Epithelial cell of esophagus (primary cell): Measurements from ENCODE around the gene R3HDM2.

Source experiments
- DNase-seq: peaks from one replicate; pipeline ENCODE4 v3.0.0; 2010; ENCODE audit warnings: low read depth
- H3K4me3 ChIP-seq: 2 replicates; pipeline ENCODE4 v1.5.1; 2011; ENCODE audit warnings: mild to moderate bottlenecking, low read length, control low read depth
- CTCF ChIP-seq: IDR thresholded peaks from 2 replicates; pipeline ENCODE4 v1.5.1; 2011; ENCODE audit warnings: low read depth, mild to moderate bottlenecking, low read length, control low read depth, inconsistent platforms; ENCODE audit not compliant: insufficient read depth; ENCODE audit errors: missing control alignments

Gene R3HDM2

GRCh38 chr12:57243521-57244311, 187.1 kb downstream of the R3HDM2 start:
- peak; percentile 75 for TF ChIP-seq CTCF
- DNase-seq: peak; percentile 77
- H3K4me3 ChIP-seq: peak overlapping the region; percentile 32

- H3K4me3 ChIP-seq: peak overlapping the region; percentile 32
- peak; percentile 60 for TF ChIP-seq CTCF
- DNase-seq: peak; percentile 66
These were observed 188.0 kb downstream of the R3HDM2 start for GRCh38 chr12:57242691-57243454.

- no peak for DNase-seq
- H3K4me3 ChIP-seq: no peak overlapping the region
- no peak for TF ChIP-seq CTCF
These were observed 188.5 kb downstream of the R3HDM2 start for GRCh38 chr12:57242329-57242690.

GRCh38 chr12:57241402-57242310, 189.2 kb downstream of the R3HDM2 start:
- no peak for DNase-seq
- TF ChIP-seq CTCF: no peak
- H3K4me3 ChIP-seq: no peak overlapping the region

- no peak for TF ChIP-seq CTCF
- DNase-seq: peak; percentile 45
- H3K4me3 ChIP-seq: peak overlapping the region; percentile 48
These were observed 189.9 kb downstream of the R3HDM2 start for GRCh38 chr12:57240926-57241401.

GRCh38 chr12:57240066-57240921, 190.5 kb downstream of the R3HDM2 start:
- TF ChIP-seq CTCF: no peak
- peak overlapping the region; percentile 48 for H3K4me3 ChIP-seq
- DNase-seq: peak; percentile 77
